Vagina (tissue), 2 donors: Measurements from ENCODE around the gene POR.

Experiments
- POLR2A ChIP-seq, 2 donors: fragments of 450-650 bp; IDR thresholded peaks; one replicate each; pipeline ENCODE4 v1.6.1; 2017; ENCODE audit warnings: antibody characterized with exemption in 2 of 2, mild to moderate bottlenecking in 2 of 2, moderate library complexity in 2 of 2
- POLR2AphosphoS5 ChIP-seq, 2 donors: sonication (generic); formaldehyde crosslinking; IDR thresholded peaks; one replicate each; pipeline ENCODE4 v1.9.0; 2017; ENCODE audit warnings: antibody characterized with exemption in 2 of 2, mild to moderate bottlenecking in 2 of 2, low read depth in 1 of 2; ENCODE audit not compliant: insufficient read depth in 1 of 2
- TF ChIP-seq, protein P1 (sequence below), 3 experiments: fragments of 450-650 bp in 2 of 3; fragments of 200-600 bp in 1 of 3; sonication (generic) in 1 of 3; IDR thresholded peaks; one replicate each; pipeline ENCODE4 v1.5.1; 2017 to 2019; ENCODE audit warnings: antibody characterized with exemption in 3 of 3, mild to moderate bottlenecking in 2 of 3, moderate library complexity in 2 of 3

DNA sequence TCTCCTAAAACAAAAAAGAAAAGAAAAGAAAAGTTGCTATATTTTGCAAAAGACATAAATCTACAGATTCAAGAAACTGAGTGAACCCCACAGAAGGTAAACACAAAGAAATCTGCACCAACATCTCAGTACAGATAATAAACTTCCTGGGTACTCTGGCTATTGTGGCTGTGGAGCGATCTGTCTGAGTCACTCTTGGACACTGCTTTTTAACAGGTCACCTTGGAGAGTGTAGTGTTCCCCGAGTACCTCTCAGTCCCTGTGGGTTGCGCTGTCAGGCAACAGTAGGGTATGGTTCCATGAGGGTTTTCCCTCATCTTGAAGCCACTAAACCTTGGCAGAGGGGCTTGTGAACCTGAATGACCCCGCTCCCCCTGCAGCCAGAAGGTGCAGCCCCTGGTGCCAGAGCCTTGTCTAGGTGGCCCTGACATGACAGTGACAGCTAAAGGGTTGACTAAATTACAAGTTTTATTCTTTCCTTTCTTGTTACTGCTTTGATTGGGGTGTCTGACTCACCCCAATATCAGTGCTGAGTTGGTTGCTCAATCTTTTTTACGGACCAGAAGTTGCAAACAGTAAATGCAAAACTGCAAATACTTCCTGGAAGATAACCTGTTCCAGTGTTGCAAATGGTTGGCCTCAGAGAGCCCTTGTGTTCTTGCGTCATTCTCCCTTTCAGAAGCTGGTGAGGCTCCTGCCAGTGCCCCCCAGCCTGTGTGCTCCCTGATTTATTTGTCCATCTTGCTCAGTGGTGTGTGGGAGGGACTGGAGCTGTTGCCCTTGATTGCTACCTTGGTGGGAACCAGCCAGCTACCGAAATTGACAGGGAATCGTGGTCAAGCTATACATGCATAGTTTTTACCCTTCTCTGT, 30.6 kb downstream of the POR start:
- TF ChIP-seq, protein P1, sequence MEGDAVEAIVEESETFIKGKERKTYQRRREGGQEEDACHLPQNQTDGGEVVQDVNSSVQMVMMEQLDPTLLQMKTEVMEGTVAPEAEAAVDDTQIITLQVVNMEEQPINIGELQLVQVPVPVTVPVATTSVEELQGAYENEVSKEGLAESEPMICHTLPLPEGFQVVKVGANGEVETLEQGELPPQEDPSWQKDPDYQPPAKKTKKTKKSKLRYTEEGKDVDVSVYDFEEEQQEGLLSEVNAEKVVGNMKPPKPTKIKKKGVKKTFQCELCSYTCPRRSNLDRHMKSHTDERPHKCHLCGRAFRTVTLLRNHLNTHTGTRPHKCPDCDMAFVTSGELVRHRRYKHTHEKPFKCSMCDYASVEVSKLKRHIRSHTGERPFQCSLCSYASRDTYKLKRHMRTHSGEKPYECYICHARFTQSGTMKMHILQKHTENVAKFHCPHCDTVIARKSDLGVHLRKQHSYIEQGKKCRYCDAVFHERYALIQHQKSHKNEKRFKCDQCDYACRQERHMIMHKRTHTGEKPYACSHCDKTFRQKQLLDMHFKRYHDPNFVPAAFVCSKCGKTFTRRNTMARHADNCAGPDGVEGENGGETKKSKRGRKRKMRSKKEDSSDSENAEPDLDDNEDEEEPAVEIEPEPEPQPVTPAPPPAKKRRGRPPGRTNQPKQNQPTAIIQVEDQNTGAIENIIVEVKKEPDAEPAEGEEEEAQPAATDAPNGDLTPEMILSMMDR (IDR thresholded peaks at IDR 0.05), result no peak
- TF ChIP-seq POLR2AphosphoS5 (IDR thresholded peaks at IDR 0.05; ENCODE audit: insufficient read depth in 1 of 2, low read depth in 1 of 2) (peak; percentile 26 to 27), POLR2A (IDR thresholded peaks at IDR 0.05) (no peak)
